GM19099 (cell line): ENCODE results near the gene NRXN3.

Experiments used
- POLR2A ChIP-seq: IDR thresholded peaks from 3 replicates; pipeline ENCODE4 v1.6.1; 2011; ENCODE audit warnings: low read depth; ENCODE audit not compliant: insufficient read length; ENCODE audit errors: extremely low read depth

Gene NRXN3

GRCh38 chr14:78721756-78722480, 551.7 kb downstream of the NRXN3 start:
- TF ChIP-seq POLR2A: no peak

- no peak for TF ChIP-seq POLR2A
These were observed 554.9 kb downstream of the NRXN3 start for GRCh38 chr14:78725086-78725485.

GRCh38 chr14:78737116-78737515, 566.9 kb downstream of the NRXN3 start:
- TF ChIP-seq POLR2A: no peak

GRCh38 chr14:78737601-78738000, 567.4 kb downstream of the NRXN3 start:
- no peak for TF ChIP-seq POLR2A

GRCh38 chr14:78746086-78746595, 576.0 kb downstream of the NRXN3 start:
- no peak for TF ChIP-seq POLR2A

- no peak for TF ChIP-seq POLR2A
These were observed 577.6 kb downstream of the NRXN3 start for GRCh38 chr14:78747813-78748212.

- no peak for TF ChIP-seq POLR2A
These were observed 582.5 kb downstream of the NRXN3 start for GRCh38 chr14:78752518-78753188.

GRCh38 chr14:78754059-78754458, 583.9 kb downstream of the NRXN3 start:
- TF ChIP-seq POLR2A: no peak

GRCh38 chr14:78758333-78758732, 588.2 kb downstream of the NRXN3 start:
- no peak for TF ChIP-seq POLR2A

GRCh38 chr14:78762331-78762730, 592.2 kb downstream of the NRXN3 start:
- TF ChIP-seq POLR2A: no peak

GRCh38 chr14:78763746-78764145, 593.6 kb downstream of the NRXN3 start:
- no peak for TF ChIP-seq POLR2A

GRCh38 chr14:78764240-78764639, 594.1 kb downstream of the NRXN3 start:
- no peak for TF ChIP-seq POLR2A

- TF ChIP-seq POLR2A: no peak
These were observed 594.5 kb downstream of the NRXN3 start for GRCh38 chr14:78764645-78765044.

- TF ChIP-seq POLR2A: no peak
These were observed 597.3 kb downstream of the NRXN3 start for GRCh38 chr14:78767436-78767835.

GRCh38 chr14:78782551-78782950, 612.4 kb downstream of the NRXN3 start:
- TF ChIP-seq POLR2A: no peak

- no peak for TF ChIP-seq POLR2A
These were observed 615.1 kb downstream of the NRXN3 start for GRCh38 chr14:78785265-78785664.
